Right lobe of liver (tissue), 6 donors: Measurements from ENCODE around the gene PCMTD2. TPM values are rescaled to one million over a fixed set of nuclear protein-coding genes. Genes with fewer than 3 reads are reported as not detected.

Source experiments
- ATAC-seq, 4 donors: fragments of 200-7000 bp; cut with Tn5 transposase; one replicate each; pipeline ENCODE4 v1.9.1; 2020; ENCODE audit warnings: mild to moderate bottlenecking in 4 of 4, moderate library complexity in 4 of 4
- DNase-seq, 3 donors: peaks; one replicate each; pipeline ENCODE4 v3.0.0-alpha.2; 2020
- H3K27ac ChIP-seq, 3 donors: fragments of 200-600 bp; one replicate each; pipeline ENCODE4 v1.8.0; 2022
- H3K27me3 ChIP-seq, 2 donors: fragments of 200-600 bp; one replicate each; pipeline ENCODE4 v1.8.0; 2022
- H3K36me3 ChIP-seq, 4 donors: fragments of 200-600 bp; sonication (generic) in 1 of 4; one replicate each; pipeline versions ENCODE4 v1.5.1 to v1.8.0; 2017 to 2022; ENCODE audit warnings: control low read depth in 1 of 4
- H3K4me1 ChIP-seq, 4 donors: fragments of 200-600 bp; sonication (generic) in 1 of 4; one replicate each; pipeline versions ENCODE4 v1.5.1 to v1.8.0; 2017 to 2022; ENCODE audit warnings: control low read depth in 1 of 4
- H3K4me3 ChIP-seq, 3 donors: fragments of 200-600 bp; one replicate each; pipeline ENCODE4 v1.8.0; 2022
- H3K9me3 ChIP-seq, 4 donors: fragments of 200-600 bp; sonication (generic) in 1 of 4; one replicate each; pipeline versions ENCODE4 v1.5.1 to v1.8.0; 2017 to 2022; ENCODE audit warnings: control low read depth in 1 of 4
- POLR2A ChIP-seq: fragments of 450-650 bp; IDR thresholded peaks from one replicate; pipeline ENCODE4 v1.6.1; 2017; ENCODE audit warnings: antibody characterized with exemption, mild to moderate bottlenecking
- WGBS: methylation state at CpG from one replicate; pipeline ENCODE4 v1.1.6; 2018; ENCODE audit warnings: low coverage, low lambda C conversion rate; ENCODE audit not compliant: insufficient coverage; ENCODE audit errors: missing lambda C conversion rate; 5-methylcytosine and 5-hydroxymethylcytosine counted together
- intact Hi-C, 2 donors: fragments of 100-400 bp; cut with DNase I; formaldehyde crosslinking; loops; one replicate each; pipeline versions ENCODE4 v1.11.2 to v1.14.1; 2022
- total RNA-seq, 6 experiments: library from RNA; depleted of rRNA in 2 of 6; stranded (reverse); fragments of >200 nt in 2 of 6; fragmentation: NEBNext Ultra II Directional in 3 of 6; extraction: Animal tissue kit (Norgen Biotek cat#: 25700) in 3 of 6; gene quantifications; one replicate each; pipeline versions ENCODE4 v1.1.0 to v1.2.4, GENCODE V29; 2016 to 2023
- TF ChIP-seq, protein P1 (sequence below), 4 donors: fragments of 200-600 bp in 3 of 4; fragments of 450-650 bp in 1 of 4; IDR thresholded peaks; one replicate each; pipeline versions ENCODE4 v1.5.1 to v1.8.0; 2016 to 2022; ENCODE audit warnings: antibody characterized with exemption in 4 of 4, mild to moderate bottlenecking in 2 of 4
- donor health status: DM: no; HTN: yes; CAD: no.
- donor health status: DM: no; HTN: no; CAD: no.
- donor health status: DM: no; HTN: no; CAD: no.
- donor health status: DM: no; HTN: yes; CAD: no.
- donor health status: DM: no; HTN: yes; CAD: no.

The PCMTD2 gene
- total RNA-seq, 6 experiments from 2014 or later: 24.5 to 39.7 (median 28.6) TPM

DNA sequence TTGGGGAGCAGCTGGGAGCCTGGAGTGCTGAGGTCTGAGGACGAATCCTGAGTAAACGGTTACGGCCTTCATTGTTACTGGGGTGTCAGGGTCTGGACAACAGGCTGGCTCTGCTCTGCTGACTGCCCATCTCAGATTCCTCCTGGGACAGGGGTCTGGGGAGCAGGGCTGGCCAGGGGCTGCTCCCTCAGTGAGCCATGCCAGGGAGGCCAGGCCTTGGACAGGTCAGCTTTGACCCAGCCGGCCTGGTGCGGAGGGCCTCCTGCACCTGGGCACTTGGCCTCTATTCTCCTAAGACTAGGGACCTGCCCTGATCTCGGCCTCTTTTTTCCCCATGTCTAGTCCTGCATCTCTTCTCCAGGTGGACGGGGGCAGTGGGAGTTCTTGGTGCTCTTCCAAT is 46.4 kb upstream of the PCMTD2 start:
- WGBS: 79% methylated on average over 4 of the region's 7 CpGs
- Histone ChIP-seq H3K27ac (no peak overlapping the region), H3K36me3 (no peaks in the 10 kb centered on the region), H3K4me3 (no peak overlapping the region), H3K4me1 (peaks cover 0 to 10% (median 2%) of the 10 kb centered on the region in 4 donors), H3K27me3 (no peaks in the 10 kb centered on the region), H3K9me3 (no peaks in the 10 kb centered on the region)
- DNase-seq (no peak), ATAC-seq (no peak)
- intact Hi-C loops: no loop called here
- no peak for TF ChIP-seq POLR2A
- TF ChIP-seq, protein P1, sequence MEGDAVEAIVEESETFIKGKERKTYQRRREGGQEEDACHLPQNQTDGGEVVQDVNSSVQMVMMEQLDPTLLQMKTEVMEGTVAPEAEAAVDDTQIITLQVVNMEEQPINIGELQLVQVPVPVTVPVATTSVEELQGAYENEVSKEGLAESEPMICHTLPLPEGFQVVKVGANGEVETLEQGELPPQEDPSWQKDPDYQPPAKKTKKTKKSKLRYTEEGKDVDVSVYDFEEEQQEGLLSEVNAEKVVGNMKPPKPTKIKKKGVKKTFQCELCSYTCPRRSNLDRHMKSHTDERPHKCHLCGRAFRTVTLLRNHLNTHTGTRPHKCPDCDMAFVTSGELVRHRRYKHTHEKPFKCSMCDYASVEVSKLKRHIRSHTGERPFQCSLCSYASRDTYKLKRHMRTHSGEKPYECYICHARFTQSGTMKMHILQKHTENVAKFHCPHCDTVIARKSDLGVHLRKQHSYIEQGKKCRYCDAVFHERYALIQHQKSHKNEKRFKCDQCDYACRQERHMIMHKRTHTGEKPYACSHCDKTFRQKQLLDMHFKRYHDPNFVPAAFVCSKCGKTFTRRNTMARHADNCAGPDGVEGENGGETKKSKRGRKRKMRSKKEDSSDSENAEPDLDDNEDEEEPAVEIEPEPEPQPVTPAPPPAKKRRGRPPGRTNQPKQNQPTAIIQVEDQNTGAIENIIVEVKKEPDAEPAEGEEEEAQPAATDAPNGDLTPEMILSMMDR (IDR thresholded peaks at IDR 0.05): no peak

DNA sequence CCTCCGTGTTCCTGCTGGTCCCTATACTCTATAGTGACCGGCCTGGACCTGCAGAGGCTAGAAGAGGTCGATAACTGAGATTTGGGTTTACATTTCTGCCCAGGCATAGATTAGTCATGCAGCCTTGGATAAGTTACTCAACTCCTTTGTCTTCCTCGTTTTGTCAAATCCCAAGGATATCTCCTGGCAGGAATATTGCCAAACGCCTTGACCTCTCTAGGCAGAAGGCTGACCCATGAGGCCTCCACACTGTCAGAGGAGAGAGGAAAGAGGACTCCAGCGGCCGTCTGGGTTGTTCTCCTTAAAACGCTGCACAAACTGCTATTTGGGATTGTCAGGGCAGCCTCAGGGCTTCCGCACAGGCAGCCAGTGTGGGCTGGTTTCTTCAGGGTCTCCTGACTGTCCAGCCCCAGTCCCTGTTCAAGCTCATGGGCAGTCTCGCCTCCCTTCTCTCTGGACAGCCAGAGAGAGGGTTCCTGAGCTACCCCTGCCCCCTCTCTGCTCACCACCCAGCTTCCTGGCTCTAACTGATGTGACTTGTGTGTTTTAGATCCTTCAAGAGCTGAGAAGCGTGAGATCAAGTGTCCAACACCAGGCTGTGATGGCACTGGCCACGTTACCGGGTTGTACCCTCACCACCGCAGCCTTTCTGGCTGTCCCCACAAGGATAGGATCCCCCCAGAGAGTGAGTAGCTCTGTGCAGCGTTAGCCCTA is 44.7 kb upstream of the PCMTD2 start:
- ATAC-seq: no peak
- 54% methylated on average over 3 of the region's 15 CpGs for WGBS

DNA sequence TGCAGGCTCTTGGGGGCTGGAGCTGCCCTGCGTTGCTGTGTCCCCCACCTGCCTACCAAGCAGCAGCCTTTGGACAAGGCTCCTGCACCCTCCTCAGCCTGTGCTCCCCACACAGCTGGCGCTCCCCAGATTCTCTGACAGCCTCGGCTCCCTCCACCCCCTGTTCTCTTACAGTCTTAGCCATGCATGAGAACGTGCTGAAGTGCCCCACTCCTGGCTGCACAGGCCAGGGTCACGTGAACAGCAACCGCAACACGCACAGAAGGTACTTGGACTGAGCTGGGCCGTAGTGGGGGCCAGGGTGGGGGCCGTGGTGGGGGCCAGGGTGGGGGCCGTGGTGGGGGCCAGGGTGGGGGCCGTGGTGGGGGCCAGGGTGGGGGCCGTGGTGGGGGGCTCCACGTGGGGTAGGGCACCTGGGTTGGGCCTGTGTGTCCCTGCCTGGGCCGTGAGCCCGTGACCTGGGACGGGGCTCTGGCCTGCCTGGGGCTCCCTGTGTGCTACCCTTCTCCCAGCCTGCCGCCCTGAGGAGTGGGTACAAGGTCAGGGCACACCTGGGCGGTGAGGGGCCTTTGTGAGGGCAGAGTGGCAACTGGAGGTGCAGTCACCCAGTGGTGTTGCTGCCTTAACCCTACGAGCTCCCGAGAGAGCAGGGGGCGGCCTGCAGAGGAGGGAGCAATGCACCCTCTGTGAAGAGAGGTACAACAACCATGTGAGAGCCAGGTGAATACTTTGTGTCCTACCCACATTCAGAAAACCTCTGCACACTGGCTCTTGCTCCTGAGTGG is 43.5 kb upstream of the PCMTD2 start:
- Histone ChIP-seq H3K9me3 (no peaks in the 10 kb centered on the region), H3K36me3 (no peaks in the 10 kb centered on the region), H3K27me3 (no peaks in the 10 kb centered on the region), H3K4me3 (no peak overlapping the region), H3K4me1 (peaks cover 0 to 10% (median 2%) of the 10 kb centered on the region in 4 donors), H3K27ac (no peak overlapping the region)
- ATAC-seq (peak in 1 of 4 donors; percentile 8), DNase-seq (no peak)
- TF ChIP-seq, protein P1 (IDR thresholded peaks at IDR 0.05): no peak
- TF ChIP-seq POLR2A: no peak
- 80% methylated on average over 1 of the region's 21 CpGs for WGBS
- intact Hi-C loops: no loop called here

More for the DNA sequence above, 44.7 kb upstream of the PCMTD2 start:
- TF ChIP-seq POLR2A: no peak
- TF ChIP-seq, protein P1 (IDR thresholded peaks at IDR 0.05): no peak
- H3K27me3 ChIP-seq: no peaks in the 10 kb centered on the region
- DNase-seq: no peak
- H3K27ac ChIP-seq: no peak overlapping the region
- intact Hi-C loops: no loop called here
- H3K4me1 ChIP-seq: peaks cover 0 to 10% (median 2%) of the 10 kb centered on the region in 4 donors
- no peak overlapping the region for H3K4me3 ChIP-seq
- no peaks in the 10 kb centered on the region for H3K36me3 ChIP-seq
- no peaks in the 10 kb centered on the region for H3K9me3 ChIP-seq

DNA sequence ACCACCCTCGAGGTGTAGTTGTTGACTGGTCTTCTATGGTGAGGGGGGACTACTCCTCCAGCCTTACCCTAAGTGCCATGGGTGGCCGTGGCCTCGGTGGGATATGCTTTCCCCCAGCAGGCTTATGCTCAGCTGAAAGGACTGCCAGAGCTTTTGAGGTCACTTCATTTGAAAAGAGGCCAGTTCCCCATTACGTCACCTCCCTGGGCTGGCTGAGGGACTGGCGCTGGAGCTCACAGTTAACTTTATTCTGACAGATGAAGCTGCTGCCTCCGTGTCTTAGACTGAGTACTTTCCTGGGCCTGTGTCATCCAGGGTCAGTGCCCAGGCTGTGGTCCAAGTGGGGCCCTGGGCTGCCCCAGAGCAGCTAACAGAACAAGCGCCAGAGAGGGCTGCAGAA is 42.8 kb upstream of the PCMTD2 start:
- peak in 1 of 3 donors; percentile 74 for DNase-seq
- ATAC-seq: peak; percentile 65 to 89 (median 78)
- Histone ChIP-seq H3K27me3 (no peaks in the 10 kb centered on the region), H3K4me3 (no peak overlapping the region), H3K36me3 (no peaks in the 10 kb centered on the region), H3K27ac (no peak overlapping the region), H3K4me1 (peaks cover 0 to 10% (median 2%) of the 10 kb centered on the region in 4 donors), H3K9me3 (no peaks in the 10 kb centered on the region)
- WGBS: 23% methylated on average over 2 of the region's 7 CpGs
- intact Hi-C loops: no loop called here
- TF ChIP-seq, protein P1 (IDR thresholded peaks at IDR 0.05): no peak
- TF ChIP-seq POLR2A: no peak
